Activated CD8-positive, alpha-beta memory T cell treated with anti-CD3 and anti-CD28 coated beads, Interleukin-2, amount 50 U/mL, for 24 hours (primary cell): ENCODE data around the gene TGFBR3.
"Not testable (repeated sequence)": the region's sequence is repeated elsewhere in the genome, so short reads cannot be mapped to it uniquely, and the experiment has no call there.

ENCODE experiments used
- DNase-seq: peaks from one replicate; pipeline ENCODE4 v3.0.0-alpha.2; 2020; ENCODE audit errors: extremely low read depth

Gene TGFBR3

GRCh38 chr1:91691525-91691924 lies 194.4 kb downstream of the TGFBR3 start:
- DNase-seq = no peak

- DNase-seq = no peak
Measured at GRCh38 chr1:91689641-91690481, 196.1 kb downstream of the TGFBR3 start.

- no peak for DNase-seq
Measured at GRCh38 chr1:91687452-91687851, 198.5 kb downstream of the TGFBR3 start.

- DNase-seq = no peak
Measured at GRCh38 chr1:91685994-91686393, 200.0 kb downstream of the TGFBR3 start.

- no peak for DNase-seq
Measured at GRCh38 chr1:91684481-91685196, 201.3 kb downstream of the TGFBR3 start.

GRCh38 chr1:91683598-91683951 lies 202.4 kb downstream of the TGFBR3 start:
- DNase-seq = no peak

- no peak for DNase-seq
Measured at GRCh38 chr1:91682882-91683597, 202.9 kb downstream of the TGFBR3 start.

- DNase-seq = no peak
Measured at GRCh38 chr1:91680556-91681155, 205.3 kb downstream of the TGFBR3 start.

- DNase-seq = no peak
Measured at GRCh38 chr1:91679446-91679845, 206.5 kb downstream of the TGFBR3 start.

GRCh38 chr1:91676030-91676429 lies 209.9 kb downstream of the TGFBR3 start:
- DNase-seq = no peak

- DNase-seq = no peak
Measured at GRCh38 chr1:91674107-91674506, 211.8 kb downstream of the TGFBR3 start.

GRCh38 chr1:91673613-91674012 lies 212.3 kb downstream of the TGFBR3 start:
- DNase-seq = no peak

- DNase-seq = no peak
Measured at GRCh38 chr1:91672601-91673161, 213.3 kb downstream of the TGFBR3 start.

- DNase-seq = no peak
Measured at GRCh38 chr1:91670781-91671180, 215.2 kb downstream of the TGFBR3 start.

- no peak for DNase-seq
Measured at GRCh38 chr1:91669584-91670350, 216.2 kb downstream of the TGFBR3 start.

GRCh38 chr1:91666651-91667050 lies 219.3 kb downstream of the TGFBR3 start:
- DNase-seq = not testable (repeated sequence)

- DNase-seq = no peak
Measured at GRCh38 chr1:91661121-91661520, 224.8 kb downstream of the TGFBR3 start.

GRCh38 chr1:91660708-91661107 lies 225.2 kb downstream of the TGFBR3 start:
- no peak for DNase-seq

- DNase-seq = no peak
Measured at GRCh38 chr1:91655912-91656449, 230.0 kb downstream of the TGFBR3 start.

- no peak for DNase-seq
Measured at GRCh38 chr1:91653183-91653582, 232.8 kb downstream of the TGFBR3 start.

GRCh38 chr1:91651661-91652071 lies 234.3 kb downstream of the TGFBR3 start:
- DNase-seq = no peak
